H9 (cell line): Measurements from ENCODE around the gene CAMK1G. TPM values are rescaled to one million over a fixed set of nuclear protein-coding genes. Genes with fewer than 3 reads are reported as not detected.

Experiments
- DNase-seq: peaks from one replicate; pipeline ENCODE4 v3.0.0-alpha.2; 2017
- H2AFZ ChIP-seq: one replicate; pipeline ENCODE4 v1.6.1; 2013; ENCODE audit warnings: mild to moderate bottlenecking, low read length, control low read depth, moderate library complexity
- H2AK5ac ChIP-seq: 2 replicates; pipeline ENCODE4 v1.6.1; 2013; ENCODE audit warnings: low read length, control low read depth, mixed read lengths; ENCODE audit not compliant: insufficient read length
- H2BK120ac ChIP-seq: one replicate; pipeline ENCODE4 v1.6.1; 2013; ENCODE audit warnings: low read depth, mild to moderate bottlenecking, low read length, control low read depth, inconsistent platforms; ENCODE audit not compliant: poor library complexity, severe bottlenecking
- H2BK12ac ChIP-seq: 2 replicates; pipeline ENCODE4 v1.6.1; 2013; ENCODE audit warnings: low read length, control low read depth, mixed read lengths, low read depth; ENCODE audit not compliant: insufficient read length
- H2BK15ac ChIP-seq: 2 replicates; pipeline ENCODE4 v1.6.1; 2013; ENCODE audit warnings: low read depth, low read length, control low read depth
- H2BK20ac ChIP-seq: one replicate; pipeline ENCODE4 v1.6.1; 2013; ENCODE audit warnings: low read depth, mild to moderate bottlenecking, low read length, control low read depth, inconsistent platforms; ENCODE audit not compliant: poor library complexity, severe bottlenecking
- H2BK5ac ChIP-seq: 2 replicates; pipeline ENCODE4 v1.6.1; 2013; ENCODE audit warnings: low read length, control low read depth, mixed read lengths; ENCODE audit not compliant: insufficient read length
- H3K14ac ChIP-seq: 2 replicates; pipeline ENCODE4 v1.6.1; 2013; ENCODE audit warnings: low read length, control low read depth; ENCODE audit not compliant: insufficient read depth
- H3K18ac ChIP-seq: 2 replicates; pipeline ENCODE4 v1.6.1; 2013; ENCODE audit warnings: low read depth, mild to moderate bottlenecking, mixed read lengths, low read length, control low read depth; ENCODE audit not compliant: insufficient read length
- H3K23ac ChIP-seq: 2 replicates; pipeline ENCODE4 v1.6.1; 2013; ENCODE audit warnings: low read length, control low read depth, mixed read lengths, low read depth; ENCODE audit not compliant: insufficient read length
- H3K23me2 ChIP-seq: 2 replicates; pipeline ENCODE4 v1.6.1; 2013; ENCODE audit warnings: low read depth, mild to moderate bottlenecking, mixed read lengths, low read length, control low read depth; ENCODE audit not compliant: insufficient read length, poor library complexity, severe bottlenecking
- H3K27ac ChIP-seq: 2 replicates; pipeline ENCODE4 v1.5.1; 2013; ENCODE audit warnings: low read length, control low read depth, mixed read lengths, low read depth; ENCODE audit not compliant: insufficient read length
- H3K27me3 ChIP-seq: 2 replicates; pipeline ENCODE4 v1.6.1; 2013; ENCODE audit warnings: low read length, control low read depth, inconsistent platforms; ENCODE audit not compliant: insufficient read depth
- H3K4ac ChIP-seq: 2 replicates; pipeline ENCODE4 v1.6.1; 2013; ENCODE audit warnings: low read depth, mild to moderate bottlenecking, control low read depth, inconsistent platforms, low read length, moderate library complexity
- H3K4me1 ChIP-seq: 2 replicates; pipeline ENCODE4 v1.6.1; 2013; ENCODE audit warnings: low read length, control low read depth, inconsistent platforms; ENCODE audit not compliant: insufficient read depth
- H3K4me2 ChIP-seq: 2 replicates; pipeline ENCODE4 v1.6.1; 2013; ENCODE audit warnings: low read length, control low read depth, mixed read lengths; ENCODE audit not compliant: insufficient read length, insufficient read depth
- H3K56ac ChIP-seq: 2 replicates; pipeline ENCODE4 v1.6.1; 2013; ENCODE audit warnings: low read depth, mild to moderate bottlenecking, mixed read lengths, low read length, control low read depth; ENCODE audit not compliant: insufficient read length
- H3K79me1 ChIP-seq: 2 replicates; pipeline ENCODE4 v1.6.1; 2013; ENCODE audit warnings: low read depth, mild to moderate bottlenecking, moderate library complexity, low read length, control low read depth, inconsistent platforms; ENCODE audit not compliant: insufficient read depth, poor library complexity, severe bottlenecking
- H3K79me2 ChIP-seq: 2 replicates; pipeline ENCODE4 v1.6.1; 2013; ENCODE audit warnings: low read length, control low read depth, inconsistent platforms; ENCODE audit not compliant: insufficient read depth
- H3K9ac ChIP-seq: 2 replicates; pipeline ENCODE4 v1.6.1; 2013; ENCODE audit warnings: low read length, control low read depth, mixed read lengths; ENCODE audit not compliant: insufficient read length; ENCODE audit errors: extremely low read depth
- H3K9me3 ChIP-seq: one replicate; pipeline ENCODE4 v1.6.1; 2013; ENCODE audit warnings: low read depth, low read length, inconsistent platforms; ENCODE audit not compliant: control insufficient read depth
- H3T11ph ChIP-seq: one replicate; pipeline ENCODE4 v1.6.1; 2013; ENCODE audit warnings: mild to moderate bottlenecking, low read length, control low read depth, inconsistent platforms
- H4K20me1 ChIP-seq: one replicate; pipeline ENCODE4 v1.6.1; 2013; ENCODE audit not compliant: control insufficient read depth, insufficient read length, insufficient read depth
- H4K5ac ChIP-seq: 2 replicates; pipeline ENCODE4 v1.6.1; 2013; ENCODE audit warnings: low read depth, mild to moderate bottlenecking, mixed read lengths, low read length, control low read depth; ENCODE audit not compliant: insufficient read length
- H4K8ac ChIP-seq: replicated peaks from 2 replicates; pipeline ENCODE4 v1.6.1; 2013; ENCODE audit warnings: low read length, control low read depth, mixed read lengths, low read depth; ENCODE audit not compliant: insufficient read length
- H4K91ac ChIP-seq: 2 replicates; pipeline ENCODE4 v1.6.1; 2013; ENCODE audit warnings: low read depth, mild to moderate bottlenecking, moderate library complexity, mixed read lengths, low read length, control low read depth; ENCODE audit not compliant: insufficient read length
- H3K27ac Mint-ChIP-seq, 3 experiments: 2 replicates in 2 of 3; 3 replicates in 1 of 3; pipeline ENCODE4 v1.8.0; 2020 to 2021; ENCODE audit warnings: mixed read lengths in 3 of 3, mild to moderate bottlenecking in 1 of 3, moderate library complexity in 1 of 3
- H3K27me3 Mint-ChIP-seq: 2 replicates; pipeline ENCODE4 v1.8.0; 2021; ENCODE audit warnings: low read depth, mild to moderate bottlenecking, moderate library complexity, mixed read lengths
- H3K36me3 Mint-ChIP-seq, 3 experiments: 2 replicates in 2 of 3; 3 replicates in 1 of 3; pipeline ENCODE4 v1.8.0; 2020 to 2021; ENCODE audit warnings: low read depth in 3 of 3, mixed read lengths in 3 of 3; ENCODE audit not compliant: insufficient read depth in 1 of 3
- H3K4me1 Mint-ChIP-seq, 2 experiments: 2 replicates each; pipeline ENCODE4 v1.8.0; 2020; ENCODE audit warnings: mixed read lengths in 2 of 2
- H3K4me3 Mint-ChIP-seq, 2 experiments: 2 replicates in 1 of 2; 3 replicates in 1 of 2; pipeline ENCODE4 v1.8.0; 2020 to 2021; ENCODE audit warnings: mild to moderate bottlenecking in 2 of 2, mixed read lengths in 2 of 2, moderate library complexity in 1 of 2
- H3K9me3 Mint-ChIP-seq, 2 experiments: 2 replicates in 1 of 2; 3 replicates in 1 of 2; pipeline ENCODE4 v1.8.0; 2020; ENCODE audit warnings: mild to moderate bottlenecking in 2 of 2, mixed read lengths in 2 of 2, moderate library complexity in 1 of 2
- CTCF ChIP-seq: fragments of 200-600 bp; sonication (generic); conservative IDR thresholded peaks from 3 replicates; pipeline ENCODE4 v1.8.0; 2021; ENCODE audit warnings: antibody characterized with exemption, mild to moderate bottlenecking
- WGBS: extraction: QIAGEN DNeasy Blood & Tissue Kit; methylation state at CpG from one replicate; pipeline ENCODE4 v1.1.7; 2013; ENCODE audit warnings: missing lambda C conversion rate, low lambda C conversion rate, mixed read lengths; ENCODE audit not compliant: insufficient read length; ENCODE audit errors: extremely low coverage; 5-methylcytosine and 5-hydroxymethylcytosine counted together
- total RNA-seq: library from RNA; stranded (reverse); gene quantifications from 2 replicates; pipeline ENCODE4 v1.2.1, GENCODE V29; 2021

Gene CAMK1G
- total RNA-seq, 1 experiment from 2014 or later = 0.28 TPM

GRCh38 chr1:209589863-209590262, 6.3 kb downstream of the CAMK1G start:
- H3K36me3 Mint-ChIP-seq = no peaks in the 10 kb centered on the region
- no peak overlapping the region for H2BK12ac ChIP-seq

More at GRCh38 chr1:209589863-209590262, 6.3 kb downstream of the CAMK1G start:
- Histone ChIP-seq H2AK5ac (no peak overlapping the region), H3K27ac (no peak overlapping the region), H2BK20ac (no peak overlapping the region), H3K27me3 (peaks cover 4% of the 10 kb centered on the region; the same call in 1 of the 2 replicates), H3K4ac (no peak overlapping the region), H3K4me2 (no peak overlapping the region), H3K79me1 (no peaks in the 10 kb centered on the region), H4K8ac (no peak overlapping the region), H3K23ac (no peak overlapping the region), H2AFZ (no peak overlapping the region), H3K79me2 (no peaks in the 10 kb centered on the region), H3K23me2 (no peaks in the 10 kb centered on the region), H3K9me3 (no peaks in the 10 kb centered on the region), H3K9ac (no peak overlapping the region), H4K5ac (no peak overlapping the region), H2BK120ac (no peak overlapping the region), H2BK15ac (no peak overlapping the region), H3T11ph (no peak overlapping the region), H2BK5ac (no peak overlapping the region), H3K56ac (no peak overlapping the region), H4K20me1 (no peaks in the 10 kb centered on the region), H3K14ac (no peak overlapping the region), H4K91ac (no peak overlapping the region), H3K4me1 (no peaks in the 10 kb centered on the region), H3K18ac (no peak overlapping the region)
- DNase-seq = no peak
- peaks cover 2 to 3% of the 10 kb centered on the region in 2 experiments; a peak in 2 of 5 replicates for H3K9me3 Mint-ChIP-seq
- no CpG with 5 or more reads among the region's 6 CpGs for WGBS
- H3K27ac Mint-ChIP-seq = no peak overlapping the region; a peak in 1 of 7 replicates
- H3K4me3 Mint-ChIP-seq = no peak overlapping the region
- no peak for TF ChIP-seq CTCF
- H3K4me1 Mint-ChIP-seq = peaks cover 11 to 22% of the 10 kb centered on the region in 2 experiments
- H3K27me3 Mint-ChIP-seq = peaks cover 30% of the 10 kb centered on the region
